ENCODE results near the gene MYO1E. TPM values are rescaled to one million over a fixed set of nuclear protein-coding genes. Genes with fewer than 3 reads are reported as not detected.

Gene MYO1E
- total and polyA plus RNA-seq, 2 of the 8 experiments (the other 6 are each of a cell fraction or from before 2014, with no cell fraction given), result 19.6 to 142 TPM

- TF ChIP-seq, protein P1, sequence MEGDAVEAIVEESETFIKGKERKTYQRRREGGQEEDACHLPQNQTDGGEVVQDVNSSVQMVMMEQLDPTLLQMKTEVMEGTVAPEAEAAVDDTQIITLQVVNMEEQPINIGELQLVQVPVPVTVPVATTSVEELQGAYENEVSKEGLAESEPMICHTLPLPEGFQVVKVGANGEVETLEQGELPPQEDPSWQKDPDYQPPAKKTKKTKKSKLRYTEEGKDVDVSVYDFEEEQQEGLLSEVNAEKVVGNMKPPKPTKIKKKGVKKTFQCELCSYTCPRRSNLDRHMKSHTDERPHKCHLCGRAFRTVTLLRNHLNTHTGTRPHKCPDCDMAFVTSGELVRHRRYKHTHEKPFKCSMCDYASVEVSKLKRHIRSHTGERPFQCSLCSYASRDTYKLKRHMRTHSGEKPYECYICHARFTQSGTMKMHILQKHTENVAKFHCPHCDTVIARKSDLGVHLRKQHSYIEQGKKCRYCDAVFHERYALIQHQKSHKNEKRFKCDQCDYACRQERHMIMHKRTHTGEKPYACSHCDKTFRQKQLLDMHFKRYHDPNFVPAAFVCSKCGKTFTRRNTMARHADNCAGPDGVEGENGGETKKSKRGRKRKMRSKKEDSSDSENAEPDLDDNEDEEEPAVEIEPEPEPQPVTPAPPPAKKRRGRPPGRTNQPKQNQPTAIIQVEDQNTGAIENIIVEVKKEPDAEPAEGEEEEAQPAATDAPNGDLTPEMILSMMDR (IDR thresholded peaks at IDR 0.05; ENCODE audit: control extremely low read depth in 1 of 3, insufficient read depth in 1 of 3, low read depth in 1 of 3, low read length in 3 of 3), result no peak
- TF ChIP-seq FOSL1 (IDR thresholded peaks at IDR 0.05; ENCODE audit: insufficient read depth, low read depth, low read length), result no peak
- TF ChIP-seq PHF8 (conservative IDR thresholded peaks at IDR 0.05; ENCODE audit: low read depth, low read length), result 0 out of 2 replicates have a peak, but pooled peaks have one; percentile 16
- TF ChIP-seq GTF2F1 (IDR thresholded peaks at IDR 0.05; ENCODE audit: borderline replicate concordance, low read depth, low read length), result no peak
- peak; percentile 65 for TF ChIP-seq TAF1 (IDR thresholded peaks at IDR 0.05; ENCODE audit: low read depth, low read length)
- TF ChIP-seq TBP (IDR thresholded peaks at IDR 0.05; ENCODE audit: low read depth, low read length), result peak; percentile 79
- TF ChIP-seq RAD21 (IDR thresholded peaks at IDR 0.05 in 1 of 2, conservative IDR thresholded peaks at IDR 0.05 in 1 of 2; ENCODE audit: low read depth in 2 of 2, low read length in 2 of 2), result no peak
- no peak for TF ChIP-seq RXRA (IDR thresholded peaks at IDR 0.05; ENCODE audit: insufficient read depth, low read depth, low read length)
- peak; percentile 47; the same call in 1 of the 2 replicates for TF ChIP-seq POLR2AphosphoS5 (IDR thresholded peaks at IDR 0.05; ENCODE audit: low read depth, low read length)
- peak; percentile 79 for TF ChIP-seq ASH2L (IDR thresholded peaks at IDR 0.05; ENCODE audit: low read length)
These were observed 18.1 kb downstream of the MYO1E start (continued) for GRCh38 chr15:59354417-59355031.
